Measurements from ENCODE around the gene RHOV.
"Not testable (repeated sequence)": the region's sequence is repeated elsewhere in the genome, so short reads cannot be mapped to it uniquely, and the experiment has no call there.

Gene RHOV

DNA sequence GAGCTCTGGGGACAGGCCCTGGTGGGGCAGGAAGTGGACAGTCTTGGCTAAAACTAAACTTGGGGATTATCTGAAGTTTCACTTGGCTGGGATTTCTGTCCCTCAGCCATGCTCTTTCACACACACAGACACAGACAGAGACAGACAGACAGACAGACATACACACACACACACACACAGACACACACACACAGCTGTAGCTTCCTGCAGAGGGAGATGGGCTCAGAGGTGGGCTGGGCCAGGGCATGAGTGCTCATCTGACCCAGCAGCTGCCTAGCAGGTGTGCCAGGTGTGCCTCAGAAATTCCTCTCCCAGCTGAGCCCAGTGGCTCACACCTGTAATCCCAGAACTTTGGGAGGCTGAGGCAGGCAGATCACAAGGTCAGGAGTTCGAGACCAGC is 3.3 kb downstream of the RHOV start:
- TF ChIP-seq, protein P1, sequence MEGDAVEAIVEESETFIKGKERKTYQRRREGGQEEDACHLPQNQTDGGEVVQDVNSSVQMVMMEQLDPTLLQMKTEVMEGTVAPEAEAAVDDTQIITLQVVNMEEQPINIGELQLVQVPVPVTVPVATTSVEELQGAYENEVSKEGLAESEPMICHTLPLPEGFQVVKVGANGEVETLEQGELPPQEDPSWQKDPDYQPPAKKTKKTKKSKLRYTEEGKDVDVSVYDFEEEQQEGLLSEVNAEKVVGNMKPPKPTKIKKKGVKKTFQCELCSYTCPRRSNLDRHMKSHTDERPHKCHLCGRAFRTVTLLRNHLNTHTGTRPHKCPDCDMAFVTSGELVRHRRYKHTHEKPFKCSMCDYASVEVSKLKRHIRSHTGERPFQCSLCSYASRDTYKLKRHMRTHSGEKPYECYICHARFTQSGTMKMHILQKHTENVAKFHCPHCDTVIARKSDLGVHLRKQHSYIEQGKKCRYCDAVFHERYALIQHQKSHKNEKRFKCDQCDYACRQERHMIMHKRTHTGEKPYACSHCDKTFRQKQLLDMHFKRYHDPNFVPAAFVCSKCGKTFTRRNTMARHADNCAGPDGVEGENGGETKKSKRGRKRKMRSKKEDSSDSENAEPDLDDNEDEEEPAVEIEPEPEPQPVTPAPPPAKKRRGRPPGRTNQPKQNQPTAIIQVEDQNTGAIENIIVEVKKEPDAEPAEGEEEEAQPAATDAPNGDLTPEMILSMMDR (IDR thresholded peaks at IDR 0.05; ENCODE audit: low read depth, low read length): no peak
- H3K4me3 ChIP-seq (ENCODE audit: low read depth, low read length): no peak overlapping the region

DNA sequence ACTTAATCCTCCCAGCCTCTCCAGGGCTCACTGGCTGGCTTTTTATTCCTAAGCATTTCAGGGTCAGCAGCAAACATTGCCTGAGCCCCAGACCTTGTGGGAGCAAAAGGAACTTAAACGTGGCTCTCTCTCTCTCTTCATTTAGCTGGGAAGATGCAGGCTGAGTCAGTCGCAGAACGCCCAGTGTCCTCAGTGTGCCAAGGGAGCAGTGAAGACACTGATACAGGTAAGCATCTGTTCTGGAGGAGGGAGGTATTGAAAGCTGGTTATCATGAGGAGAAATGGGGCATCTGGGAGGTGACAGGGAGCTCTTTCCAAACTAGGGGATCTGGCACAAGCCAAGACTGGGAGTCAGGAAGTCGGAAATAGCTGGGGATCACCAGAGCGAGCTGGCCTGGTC is 4.3 kb downstream of the RHOV start:
- H3K4me3 ChIP-seq (ENCODE audit: low read depth, low read length): no peak overlapping the region

DNA sequence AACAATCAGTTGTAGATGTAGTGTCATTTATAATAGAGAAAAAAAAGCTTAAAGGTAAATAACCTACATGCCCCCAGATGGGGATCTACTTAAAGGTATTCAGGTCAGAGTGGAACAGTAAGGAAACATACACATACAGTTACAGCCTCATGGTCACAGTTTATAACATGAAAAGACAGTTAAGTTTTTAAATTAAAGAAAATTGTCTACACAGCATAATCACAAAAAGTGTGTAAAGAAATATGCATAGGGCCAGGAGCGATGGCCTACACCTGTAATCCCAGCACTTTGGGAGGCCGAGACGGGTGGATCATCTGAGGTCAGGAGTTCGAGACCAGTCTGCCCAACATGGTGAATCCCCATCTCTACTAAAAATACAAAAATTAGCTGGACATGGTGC is 6.8 kb downstream of the RHOV start:
- TF ChIP-seq, protein P1 (IDR thresholded peaks at IDR 0.05; ENCODE audit: low read depth, low read length): no peak
- no peak overlapping the region for H3K4me3 ChIP-seq (ENCODE audit: low read depth, low read length)

More for the DNA sequence above, 4.3 kb downstream of the RHOV start:
- TF ChIP-seq, protein P1 (IDR thresholded peaks at IDR 0.05; ENCODE audit: low read depth, low read length): no peak

DNA sequence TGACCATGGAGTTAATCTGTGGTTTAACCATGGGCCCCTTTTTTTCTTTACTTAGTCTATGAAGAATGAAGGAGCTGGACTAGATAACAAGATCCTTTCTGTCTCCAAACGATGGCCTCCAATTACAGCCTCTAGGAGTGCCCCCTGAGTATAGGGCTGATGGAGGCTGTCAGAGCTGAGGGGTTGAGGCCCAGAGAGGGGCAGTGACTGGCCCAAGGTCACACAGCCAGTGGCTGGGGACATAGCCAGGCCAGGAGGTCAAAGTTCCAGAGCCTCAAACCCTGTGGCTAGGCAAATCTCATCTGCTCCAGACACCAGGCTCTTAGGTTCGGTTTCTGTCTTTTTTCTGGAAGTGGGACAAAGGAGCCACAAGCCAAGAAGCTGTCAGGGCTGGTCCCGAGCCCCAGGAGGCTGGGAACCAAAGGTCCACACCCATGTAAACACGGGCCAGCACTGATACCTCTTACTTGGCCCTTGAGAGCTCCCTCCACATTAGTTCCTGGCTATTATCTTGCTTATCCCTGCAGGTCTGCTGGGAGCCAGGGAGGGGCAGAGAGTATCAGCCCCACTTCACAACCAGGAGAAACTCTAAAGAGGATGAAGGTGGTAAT is 10.3 kb downstream of the RHOV start:
- no peak overlapping the region for H3K4me3 ChIP-seq (ENCODE audit: low read depth, low read length)
- TF ChIP-seq, protein P1 (IDR thresholded peaks at IDR 0.05; ENCODE audit: low read depth, low read length): no peak

DNA sequence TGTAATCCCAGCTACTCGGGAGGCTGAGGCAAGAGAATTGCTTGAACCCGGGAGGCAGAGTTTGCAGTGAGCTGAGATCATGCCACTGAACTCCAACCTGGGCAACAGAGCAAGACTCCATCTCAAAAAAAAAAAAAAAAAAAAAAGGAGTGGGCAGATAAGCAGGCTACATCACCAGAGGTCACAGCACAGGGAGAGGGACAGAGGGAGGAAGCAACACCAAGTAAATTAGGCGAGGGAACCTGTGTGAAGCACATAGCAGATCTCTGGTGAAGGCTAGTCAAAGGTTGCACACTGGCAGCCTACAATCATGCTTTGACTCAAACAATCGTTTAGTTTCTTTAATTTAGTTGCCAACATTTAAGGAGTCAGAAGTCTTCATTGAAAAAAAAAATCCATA is 12.9 kb downstream of the RHOV start:
- not testable (repeated sequence) for H3K4me3 ChIP-seq (ENCODE audit: low read depth, low read length)

DNA sequence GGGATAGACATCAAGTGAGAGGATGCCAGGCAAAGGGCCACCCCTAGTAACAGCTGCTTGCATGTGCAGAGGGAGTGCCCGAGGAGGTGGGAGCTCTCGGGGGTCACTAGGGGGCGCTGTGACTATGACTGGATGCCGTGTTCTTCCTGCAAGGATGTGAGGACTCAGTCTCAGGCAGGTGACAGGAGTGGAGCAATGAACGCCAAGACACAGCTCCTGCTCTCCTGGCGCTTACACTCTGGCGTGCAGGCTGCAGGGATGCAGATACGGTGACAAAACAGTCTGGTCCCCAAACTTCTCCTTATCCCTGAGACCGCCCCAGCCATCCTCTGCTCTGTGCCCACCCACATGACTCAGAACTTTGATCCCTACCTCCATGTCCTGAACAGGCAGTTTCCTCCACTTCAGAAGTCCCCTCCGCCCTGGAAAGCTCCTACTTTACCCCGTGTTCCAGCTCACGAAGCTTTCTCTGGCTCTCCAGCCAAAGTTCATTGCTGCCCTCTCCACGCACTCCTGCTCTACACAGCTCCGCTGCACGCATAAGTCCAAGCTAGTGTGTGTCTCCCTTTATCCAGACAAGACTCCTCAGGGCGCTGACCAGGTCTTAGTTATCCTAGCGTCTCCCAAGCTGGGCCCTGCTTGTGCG is 14.7 kb downstream of the RHOV start:
- H3K4me3 ChIP-seq (ENCODE audit: low read depth, low read length): no peak overlapping the region
- TF ChIP-seq, protein P1 (IDR thresholded peaks at IDR 0.05; ENCODE audit: low read depth, low read length): peak; percentile 81

DNA sequence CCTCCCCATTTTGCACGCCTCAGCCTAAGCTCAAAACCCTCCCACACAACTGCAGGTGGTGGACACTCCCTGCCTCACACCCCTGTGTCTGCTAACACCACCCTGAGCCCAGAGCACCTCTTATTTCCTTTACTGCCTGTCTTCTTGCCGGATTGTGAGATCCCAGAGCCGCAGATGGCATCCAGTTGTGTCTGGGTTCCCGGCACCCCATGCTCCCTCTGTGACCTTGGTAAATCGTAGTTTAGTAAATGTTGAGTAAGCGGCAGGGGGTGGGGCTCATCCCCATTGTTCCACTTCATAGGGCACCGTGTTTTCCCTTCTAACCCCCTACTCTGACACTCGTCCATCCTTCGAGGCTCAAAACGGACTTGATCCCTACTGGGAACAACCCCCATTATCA is 15.3 kb downstream of the RHOV start:
- no peak overlapping the region for H3K4me3 ChIP-seq (ENCODE audit: low read depth, low read length)
- TF ChIP-seq, protein P1 (IDR thresholded peaks at IDR 0.05; ENCODE audit: low read depth, low read length): no peak

Measured in WI38 (cell line).